Suprapubic skin (tissue), 4 donors: ENCODE results near the gene RFX6. TPM values are rescaled to one million over a fixed set of nuclear protein-coding genes. Genes with fewer than 3 reads are reported as not detected.

Experiments used
- DNase-seq, 2 donors: peaks; one replicate each; pipeline ENCODE4 v3.0.0-alpha.2; 2019; ENCODE audit warnings: low spot score in 2 of 2
- H3K27ac ChIP-seq: fragments of 200-600 bp; sonication (generic); one replicate; pipeline ENCODE4 v1.5.1; 2019
- H3K27me3 ChIP-seq: fragments of 200-600 bp; sonication (generic); one replicate; pipeline ENCODE4 v1.5.1; 2019
- H3K36me3 ChIP-seq: fragments of 200-600 bp; sonication (generic); one replicate; pipeline ENCODE4 v1.5.1; 2019
- H3K4me1 ChIP-seq: fragments of 200-600 bp; sonication (generic); one replicate; pipeline ENCODE4 v1.5.1; 2019
- H3K4me3 ChIP-seq: fragments of 200-600 bp; sonication (generic); one replicate; pipeline ENCODE4 v1.5.1; 2019; ENCODE audit warnings: mild to moderate bottlenecking
- H3K9me3 ChIP-seq: fragments of 200-600 bp; sonication (generic); one replicate; pipeline ENCODE4 v1.5.1; 2019
- EP300 ChIP-seq: sonication (generic); formaldehyde crosslinking; IDR thresholded peaks from one replicate; pipeline ENCODE4 v1.6.1; 2017; ENCODE audit warnings: antibody characterized with exemption
- POLR2A ChIP-seq, 2 donors: fragments of 450-650 bp; IDR thresholded peaks; one replicate each; pipeline ENCODE4 v1.6.1; 2017; ENCODE audit warnings: antibody characterized with exemption in 2 of 2, mild to moderate bottlenecking in 2 of 2, moderate library complexity in 2 of 2
- POLR2AphosphoS5 ChIP-seq, 3 donors: sonication (generic); formaldehyde crosslinking; IDR thresholded peaks; one replicate each; pipeline ENCODE4 v1.6.1; 2017; ENCODE audit warnings: antibody characterized with exemption in 3 of 3
- WGBS: methylation state at CpG from one replicate; pipeline ENCODE4 v1.1.5; 2018; 5-methylcytosine and 5-hydroxymethylcytosine counted together
- total RNA-seq, 4 donors: library from RNA; depleted of rRNA; stranded (reverse); fragments of >200 nt; gene quantifications; one replicate each; pipeline ENCODE4 v1.1.0, GENCODE V29; 2016
- TF ChIP-seq, protein P1 (sequence below), 2 donors: fragments of 200-600 bp in 1 of 2; fragments of 450-650 bp in 1 of 2; sonication (generic) in 1 of 2; IDR thresholded peaks; one replicate each; pipeline ENCODE4 v1.5.1; 2016 to 2019; ENCODE audit warnings: antibody characterized with exemption in 2 of 2, mild to moderate bottlenecking in 1 of 2, moderate library complexity in 1 of 2

The RFX6 gene
- total RNA-seq, 4 donors from 2014 or later: not detected

DNA sequence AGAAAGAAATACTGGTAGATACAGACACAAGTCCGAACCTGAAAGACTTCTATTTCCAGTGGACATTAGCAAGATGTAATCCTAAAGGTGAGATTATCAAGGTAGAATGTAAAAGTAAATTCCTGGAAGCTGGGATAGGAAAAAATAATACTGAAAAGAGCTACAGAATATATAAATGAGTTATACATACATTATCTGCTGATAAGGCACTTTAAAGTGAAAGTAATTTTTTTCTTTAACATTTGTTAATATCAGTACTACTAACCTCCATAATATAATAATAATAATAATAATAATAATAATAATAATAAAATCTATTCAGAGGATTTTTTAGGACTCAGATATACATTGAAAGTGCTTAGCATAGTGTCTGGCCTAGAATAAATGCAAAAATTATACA lies 102.5 kb downstream of the RFX6 start:
- TF ChIP-seq, protein P1, sequence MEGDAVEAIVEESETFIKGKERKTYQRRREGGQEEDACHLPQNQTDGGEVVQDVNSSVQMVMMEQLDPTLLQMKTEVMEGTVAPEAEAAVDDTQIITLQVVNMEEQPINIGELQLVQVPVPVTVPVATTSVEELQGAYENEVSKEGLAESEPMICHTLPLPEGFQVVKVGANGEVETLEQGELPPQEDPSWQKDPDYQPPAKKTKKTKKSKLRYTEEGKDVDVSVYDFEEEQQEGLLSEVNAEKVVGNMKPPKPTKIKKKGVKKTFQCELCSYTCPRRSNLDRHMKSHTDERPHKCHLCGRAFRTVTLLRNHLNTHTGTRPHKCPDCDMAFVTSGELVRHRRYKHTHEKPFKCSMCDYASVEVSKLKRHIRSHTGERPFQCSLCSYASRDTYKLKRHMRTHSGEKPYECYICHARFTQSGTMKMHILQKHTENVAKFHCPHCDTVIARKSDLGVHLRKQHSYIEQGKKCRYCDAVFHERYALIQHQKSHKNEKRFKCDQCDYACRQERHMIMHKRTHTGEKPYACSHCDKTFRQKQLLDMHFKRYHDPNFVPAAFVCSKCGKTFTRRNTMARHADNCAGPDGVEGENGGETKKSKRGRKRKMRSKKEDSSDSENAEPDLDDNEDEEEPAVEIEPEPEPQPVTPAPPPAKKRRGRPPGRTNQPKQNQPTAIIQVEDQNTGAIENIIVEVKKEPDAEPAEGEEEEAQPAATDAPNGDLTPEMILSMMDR (IDR thresholded peaks at IDR 0.05): no peak
- TF ChIP-seq POLR2AphosphoS5 (IDR thresholded peaks at IDR 0.05): no peak
- no peak for TF ChIP-seq POLR2A (IDR thresholded peaks at IDR 0.05)
- TF ChIP-seq EP300: no peak
- H3K36me3 ChIP-seq: no peaks in the 10 kb centered on the region
- no peak overlapping the region for H3K27ac ChIP-seq
- H3K4me1 ChIP-seq: no peaks in the 10 kb centered on the region
- no peaks in the 10 kb centered on the region for H3K27me3 ChIP-seq
- 82% methylated on average over 1 of the region's 1 CpG for WGBS
- no peak overlapping the region for H3K4me3 ChIP-seq
- no peaks in the 10 kb centered on the region for H3K9me3 ChIP-seq
- DNase-seq: no peak

Other genes starting within 250 kb of the RFX6 start
- 10 to 100 TPM in 2 of 4 donors, 1 to 10 TPM in 2; 8.9 to 17.3 (median 9.6) TPM for gene ZUP1, start 208.5 kb upstream of the RFX6 start, total RNA-seq
- 10 to 100 TPM in 2 of 4 donors, 1 to 10 TPM in 2; 6.1 to 11.8 (median 9.6) TPM for gene KPNA5, start 196.0 kb upstream of the RFX6 start, total RNA-seq
- 1 to 10 TPM; 1.4 to 4.1 (median 1.8) TPM for gene FAM162B, start 111.5 kb upstream of the RFX6 start, total RNA-seq
- not detected for gene GPRC6A, start 48.2 kb upstream of the RFX6 start, total RNA-seq